ELR (cell line): Measurements from ENCODE around the gene AOC3.
A peak's percentile ranks its signal among the peaks of the same experiment; 100 is the strongest.
"Not testable (repeated sequence)": the region's sequence is repeated elsewhere in the genome, so short reads cannot be mapped to it uniquely, and the experiment has no call there.

ENCODE experiments used
- DNase-seq: peaks from one replicate; pipeline ENCODE4 v3.0.0-alpha.2; 2015; ENCODE audit warnings: low read depth

Gene AOC3

GRCh38 chr17:42891539-42892152, 40.6 kb downstream of the AOC3 start:
- no peak for DNase-seq

GRCh38 chr17:42893359-42893758, 42.4 kb downstream of the AOC3 start:
- no peak for DNase-seq

GRCh38 chr17:42894283-42895184, 43.5 kb downstream of the AOC3 start:
- DNase-seq = no peak

GRCh38 chr17:42895185-42895555, 44.2 kb downstream of the AOC3 start:
- DNase-seq = peak; percentile 92

- no peak for DNase-seq
Observed at GRCh38 chr17:42898147-42898811, 47.3 kb downstream of the AOC3 start.

- not testable (repeated sequence) for DNase-seq
Observed at GRCh38 chr17:42899981-42900380, 49.0 kb downstream of the AOC3 start.

- DNase-seq = no peak
Observed at GRCh38 chr17:42900460-42901331, 49.7 kb downstream of the AOC3 start, which contains the start of gene G6PC1. G6PC1 (plus strand) TSS chr17:42900799; CDS start chr17:42900877, 78 bp downstream.

GRCh38 chr17:42901535-42902229, 50.7 kb downstream of the AOC3 start:
- no peak for DNase-seq

GRCh38 chr17:42904110-42904469, 53.1 kb downstream of the AOC3 start:
- no peak for DNase-seq

- no peak for DNase-seq
Observed at GRCh38 chr17:42906772-42907446, 55.9 kb downstream of the AOC3 start.
